ENCODE measurements around the gene TREH.

TREH gene

DNA sequence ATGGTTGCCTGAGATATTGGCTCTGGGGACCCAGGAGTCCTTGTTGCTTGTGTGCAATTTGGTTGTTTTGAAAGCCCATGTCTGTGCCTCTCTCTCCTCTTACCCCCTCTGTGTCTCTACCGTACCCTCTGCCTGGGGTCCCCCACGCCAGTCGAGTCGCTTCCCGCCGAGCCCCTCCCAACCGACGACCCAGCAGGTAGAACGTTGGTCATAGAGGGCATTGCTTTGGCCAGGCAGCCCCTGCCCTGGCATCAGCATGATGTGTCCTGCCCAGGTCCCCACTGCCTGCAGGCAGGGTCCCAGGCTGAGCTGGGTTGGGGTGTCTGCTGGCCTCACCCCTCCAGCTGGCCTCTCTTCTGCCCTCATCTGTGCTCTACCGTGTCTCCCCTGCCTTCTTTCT is 35.0 kb downstream of the TREH start:
- DNase-seq = no peak

DNA sequence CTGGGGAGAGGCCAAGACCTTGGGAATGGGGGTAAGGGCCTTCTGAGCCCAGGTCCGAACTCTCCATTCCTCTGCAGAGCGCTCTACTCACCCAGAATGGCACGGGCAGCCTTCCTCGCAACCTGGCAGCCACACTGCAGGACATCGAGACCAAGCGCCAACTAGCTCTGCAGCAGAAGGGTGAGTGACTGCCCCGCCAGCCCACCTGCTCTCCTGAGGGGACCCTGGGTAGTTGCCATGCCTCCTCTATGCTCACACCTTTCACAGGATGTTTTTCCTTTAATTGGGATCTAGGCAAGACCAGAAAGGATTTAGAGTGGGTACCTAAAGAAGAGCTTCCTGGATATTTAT is 35.5 kb downstream of the TREH start:
- DNase-seq = no peak

DNA sequence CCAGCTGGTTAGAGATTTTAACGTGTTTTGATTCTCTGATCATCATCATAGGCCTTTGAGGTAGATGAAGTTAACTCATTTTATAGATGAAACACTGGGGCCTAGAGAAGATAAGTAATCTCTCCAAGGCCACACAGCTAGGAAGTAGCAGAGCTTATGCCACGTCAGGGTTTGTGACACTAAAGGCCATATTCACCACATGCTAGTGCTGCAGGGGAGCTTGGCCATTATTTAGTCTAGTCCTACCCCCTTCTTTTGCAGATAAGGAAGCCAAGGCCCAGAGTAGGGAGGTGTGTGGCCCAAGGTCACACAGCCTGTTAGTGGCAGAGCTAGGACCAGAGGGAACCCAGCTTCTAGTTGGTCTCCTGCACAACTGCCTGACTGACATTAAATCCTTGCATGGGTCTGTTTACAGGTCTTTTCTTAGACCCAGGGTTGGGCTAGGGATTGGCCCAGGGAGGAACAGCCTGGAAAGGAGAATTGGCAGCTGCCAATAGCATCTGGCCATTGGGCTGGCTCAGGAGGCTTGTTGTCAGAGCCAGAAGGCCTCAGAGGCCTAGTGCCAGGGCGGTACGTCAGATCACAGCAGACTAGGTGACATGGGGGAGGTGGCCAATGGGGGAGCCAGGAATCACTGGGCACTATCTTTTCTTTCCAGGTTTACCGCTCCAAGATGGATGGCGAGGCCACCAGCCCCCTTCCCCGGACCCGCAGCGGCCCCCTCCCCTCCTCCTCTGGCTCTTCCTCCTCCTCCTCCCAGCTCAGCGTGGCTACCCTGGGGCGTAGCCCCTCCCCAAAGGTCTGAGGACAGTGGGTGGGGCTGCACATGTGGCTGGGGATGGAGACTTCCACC is 36.1 kb downstream of the TREH start:
- DNase-seq = no peak

DNA sequence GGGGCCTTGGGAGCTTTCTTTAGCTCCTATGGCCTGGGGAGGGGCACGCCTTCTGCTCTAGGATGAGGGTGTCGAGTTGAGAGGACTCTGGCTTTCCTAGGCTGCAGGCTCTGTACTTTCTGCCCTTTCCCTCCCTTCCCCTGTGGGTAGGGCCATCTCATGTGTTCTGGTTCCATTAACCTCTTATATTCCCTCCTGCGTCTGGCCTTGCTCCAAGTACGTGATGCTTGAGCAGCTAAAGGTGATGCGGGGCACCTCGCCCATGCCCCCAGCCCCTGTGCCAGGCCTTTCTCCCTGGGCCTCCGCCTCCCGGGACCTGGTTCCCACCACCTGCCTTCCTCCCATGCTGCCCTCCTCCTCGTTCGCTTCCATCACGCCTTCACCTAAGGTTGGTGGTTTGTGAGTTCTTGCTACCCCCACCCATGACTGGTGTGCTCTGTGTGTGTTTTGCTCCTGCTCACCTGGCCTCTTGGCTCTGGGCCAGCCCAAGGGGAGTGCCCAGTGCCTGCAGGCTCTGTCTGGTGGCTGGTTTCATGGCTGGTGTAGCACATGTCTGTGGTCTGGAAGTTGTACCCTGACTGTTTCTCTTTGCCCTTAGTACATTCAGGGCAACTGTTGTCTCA is 37.9 kb downstream of the TREH start:
- peak; percentile 54 for DNase-seq

DNA sequence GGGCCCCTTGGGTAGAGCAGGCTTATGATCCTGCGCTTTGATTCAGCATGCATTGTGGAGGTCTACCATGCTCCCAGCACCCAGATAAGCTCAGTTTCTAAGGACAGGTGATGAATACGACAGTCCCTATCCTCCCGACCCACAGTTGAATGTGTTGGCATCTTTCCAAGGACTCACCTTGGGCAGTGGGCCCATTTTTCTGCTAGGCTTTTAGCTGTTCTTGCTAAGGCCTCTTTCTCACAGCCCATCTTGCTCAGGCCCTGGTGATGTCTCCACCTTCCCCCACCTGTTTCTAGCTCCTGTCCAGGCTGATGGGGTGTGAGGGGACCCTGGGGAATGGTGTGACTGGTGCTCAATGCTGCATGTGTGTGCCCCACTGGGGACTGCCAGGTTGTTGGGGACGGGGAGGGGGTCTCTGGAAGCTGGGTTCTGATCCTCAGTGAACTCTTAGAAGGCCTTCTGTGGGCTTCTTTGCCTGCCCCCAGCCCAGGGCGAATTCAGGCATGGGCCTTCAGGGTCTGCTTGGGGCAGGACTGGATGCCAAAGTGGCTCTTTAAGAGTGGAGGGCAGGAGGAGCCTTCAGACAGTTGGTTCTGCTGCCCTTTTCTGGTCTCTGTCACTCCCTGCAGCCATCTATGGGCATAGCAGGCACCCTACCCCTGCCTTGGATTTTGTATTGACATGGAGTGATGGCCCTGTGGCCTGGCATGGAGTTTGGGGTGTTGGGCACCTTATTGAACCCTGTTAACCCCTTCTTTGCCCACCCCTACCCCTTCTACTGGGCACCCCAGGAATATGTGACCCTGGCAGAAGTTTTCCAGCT is 38.9 kb downstream of the TREH start:
- DNase-seq = no peak

DNA sequence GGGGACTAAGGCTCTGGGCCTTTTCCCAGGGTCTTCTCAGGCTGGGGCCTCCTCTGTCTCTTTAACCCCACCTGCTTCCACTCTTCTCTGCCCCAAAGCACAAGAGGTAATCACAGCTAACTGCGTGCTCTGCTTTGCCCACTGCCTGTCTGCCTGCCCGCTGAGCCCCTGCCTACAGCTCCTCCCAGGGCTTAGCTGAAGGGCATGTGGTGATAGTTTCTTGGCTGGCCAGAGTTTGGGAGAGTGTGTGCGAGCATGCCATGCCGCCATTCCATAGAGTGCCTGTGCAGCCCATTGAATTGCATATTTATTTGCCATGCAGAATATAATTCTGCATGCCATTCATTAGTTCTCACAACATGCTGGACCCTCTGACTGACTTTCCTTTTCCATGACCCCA is 39.6 kb downstream of the TREH start:
- DNase-seq = no peak

DNA sequence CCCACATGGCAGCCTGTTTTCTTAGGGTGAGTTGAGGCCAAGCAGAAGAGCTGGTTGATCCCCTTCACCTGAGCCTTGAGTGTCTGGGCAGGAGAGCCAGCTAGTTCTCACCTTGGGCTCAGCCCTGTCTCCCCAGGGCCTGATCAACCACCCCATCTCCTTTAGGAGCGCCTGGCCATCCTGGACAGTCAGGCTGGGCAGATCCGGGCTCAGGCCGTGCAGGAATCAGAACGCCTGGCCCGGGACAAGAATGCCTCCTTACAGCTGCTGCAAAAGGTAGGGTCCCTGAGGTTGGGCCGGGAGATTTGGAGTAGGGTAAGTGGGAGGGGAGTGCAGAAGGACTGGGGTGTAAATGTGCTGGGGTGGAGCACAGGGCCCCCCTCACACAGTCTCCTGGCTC is 40.7 kb downstream of the TREH start:
- no peak for DNase-seq

DNA sequence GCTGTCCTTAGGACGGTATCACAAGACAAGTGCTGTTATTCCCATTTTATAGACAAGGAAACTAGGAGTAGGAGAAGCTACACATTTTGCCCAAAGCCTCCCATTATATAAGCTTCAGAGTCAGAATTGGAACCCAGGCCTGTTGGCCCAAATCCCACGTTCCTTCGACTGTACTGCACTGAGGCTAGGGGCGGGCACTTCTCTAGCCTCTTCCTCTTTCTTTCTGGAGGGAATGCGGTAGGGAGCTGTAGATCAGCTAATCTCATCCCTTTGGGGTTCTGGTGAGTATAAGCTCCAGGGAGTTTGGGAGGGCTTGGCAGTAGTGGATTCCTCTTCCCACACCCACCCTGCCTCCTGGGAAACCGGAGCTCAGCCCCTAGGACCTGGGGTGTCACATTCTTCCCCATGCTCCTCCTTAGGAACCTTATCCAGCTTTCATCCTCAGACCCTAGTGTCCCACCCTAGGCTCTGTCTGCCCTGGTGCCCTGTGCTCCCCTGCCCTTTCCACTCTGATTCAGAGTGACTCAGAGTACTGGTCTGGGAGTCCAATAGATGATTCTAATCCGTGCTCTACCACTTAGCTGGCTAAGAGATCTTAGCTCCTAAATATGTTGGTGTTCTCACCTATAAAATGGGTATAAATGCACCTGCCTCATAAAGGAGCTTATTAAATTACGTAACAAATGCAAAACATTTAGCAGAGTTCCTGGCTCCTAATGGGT is 42.7 kb downstream of the TREH start:
- DNase-seq = no peak

DNA sequence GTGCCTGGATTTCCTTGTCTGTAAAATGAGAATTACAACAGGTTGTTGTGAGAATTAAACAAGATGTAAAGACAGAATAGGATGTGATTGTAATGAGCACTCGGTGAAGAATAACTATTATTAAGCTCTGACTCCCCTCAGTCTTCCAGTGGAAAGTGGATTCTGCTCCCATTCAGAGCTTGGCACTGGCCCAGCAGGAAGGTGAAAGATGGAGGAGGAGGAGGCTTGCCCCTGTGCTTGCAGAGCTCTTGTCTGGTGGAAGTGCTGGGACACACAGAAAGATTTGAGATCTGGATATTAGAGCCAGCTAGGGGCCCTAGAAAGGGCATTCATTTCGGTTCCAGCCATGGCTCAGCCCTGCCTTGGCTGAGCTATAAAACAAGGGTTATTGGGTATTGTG is 43.8 kb downstream of the TREH start:
- no peak for DNase-seq

DNA sequence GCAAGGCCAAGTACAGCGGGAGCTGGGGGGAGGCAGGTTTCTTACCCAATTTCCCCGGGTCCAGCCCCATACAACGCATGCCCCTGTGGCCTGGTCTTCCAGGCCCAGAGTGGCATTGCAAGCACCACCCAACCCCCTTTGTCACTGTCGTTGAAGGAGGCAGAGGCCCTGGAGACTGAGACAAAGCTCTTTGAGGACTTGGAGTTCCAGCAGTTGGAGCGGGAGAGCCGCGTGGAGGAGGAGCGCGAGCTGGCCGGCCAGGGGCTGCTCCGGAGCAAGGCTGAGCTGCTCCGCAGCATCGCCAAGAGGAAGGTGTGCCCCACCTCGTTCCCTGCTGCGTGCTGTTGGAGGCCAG is 44.2 kb downstream of the TREH start:
- DNase-seq = no peak

DNA sequence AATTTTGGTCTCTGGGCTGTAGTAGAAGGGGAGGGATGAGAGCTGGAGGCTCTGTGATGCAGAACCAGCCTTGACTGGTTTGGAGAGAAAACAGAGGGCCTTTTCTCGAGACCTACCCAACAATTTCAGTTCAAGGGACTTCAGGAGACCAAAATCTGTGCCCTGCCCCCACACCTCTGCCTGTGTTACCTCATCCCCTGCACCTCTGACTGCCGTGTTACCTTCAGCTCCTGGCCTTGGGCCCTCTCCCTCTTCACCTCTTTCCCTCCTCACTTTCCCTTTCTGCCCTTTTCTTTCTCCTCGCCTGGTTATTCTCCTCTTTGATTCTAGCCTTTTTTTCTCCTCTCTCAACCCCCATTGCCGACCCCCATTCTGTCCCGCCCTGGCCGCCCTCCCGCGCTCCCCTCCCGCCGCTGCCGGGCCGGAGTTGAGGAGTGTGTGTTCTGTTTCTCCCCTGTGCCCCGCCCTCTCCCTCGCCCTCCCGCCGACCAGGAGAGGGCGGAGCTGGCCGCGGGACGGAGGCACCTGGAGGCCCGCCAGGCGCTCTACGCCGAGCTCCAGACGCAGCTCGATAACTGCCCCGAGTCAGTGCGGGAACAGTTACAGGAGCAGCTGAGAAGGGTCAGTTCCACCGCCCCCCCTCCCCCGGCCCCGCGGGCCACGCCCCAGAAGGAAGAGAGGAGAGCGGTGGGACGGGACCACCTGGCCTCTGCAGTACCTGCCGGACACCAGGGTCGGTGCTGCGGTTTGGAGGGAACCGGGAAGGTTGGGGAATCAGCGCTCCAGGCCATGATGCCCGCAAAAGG is 44.8 kb downstream of the TREH start:
- no peak for DNase-seq

DNA sequence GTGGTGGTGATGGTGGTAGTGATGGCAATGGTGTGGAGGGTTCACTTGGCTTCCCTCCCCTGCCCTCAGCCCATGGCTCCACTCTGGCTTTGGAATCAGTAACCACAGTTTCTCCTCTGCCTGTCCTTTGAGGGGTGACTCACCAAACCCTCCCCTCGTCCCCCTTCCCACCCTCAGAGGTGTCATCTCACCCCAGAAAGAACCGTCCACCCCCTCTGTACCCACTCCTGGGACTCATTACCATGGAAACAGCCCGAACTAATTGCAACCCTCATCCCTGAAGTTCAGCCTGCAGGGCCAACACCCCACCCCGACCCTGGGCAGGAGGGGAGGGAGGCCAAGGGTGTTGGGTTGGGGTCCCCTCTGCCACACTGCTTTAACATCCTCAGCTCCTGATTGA is 45.5 kb downstream of the TREH start:
- DNase-seq = no peak

DNA sequence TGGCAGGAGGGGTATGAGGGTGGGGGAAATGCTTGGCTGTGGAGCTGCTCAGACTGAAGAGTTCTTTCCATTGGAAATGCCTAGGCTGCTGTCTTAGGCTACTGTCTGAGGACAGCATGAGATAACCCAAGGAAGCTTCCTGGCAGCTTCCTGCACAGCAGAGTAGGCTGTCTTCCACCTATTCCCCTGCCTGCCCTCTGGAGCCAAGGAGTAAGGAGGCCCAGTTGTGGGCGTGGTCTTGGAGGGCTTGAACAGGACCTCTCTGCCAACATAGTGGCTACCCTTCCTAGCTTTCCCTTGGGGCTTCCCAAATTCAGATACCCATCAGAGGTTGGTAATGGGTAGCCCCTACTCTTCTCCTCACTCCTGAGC is 46.1 kb downstream of the TREH start:
- DNase-seq = no peak

DNA sequence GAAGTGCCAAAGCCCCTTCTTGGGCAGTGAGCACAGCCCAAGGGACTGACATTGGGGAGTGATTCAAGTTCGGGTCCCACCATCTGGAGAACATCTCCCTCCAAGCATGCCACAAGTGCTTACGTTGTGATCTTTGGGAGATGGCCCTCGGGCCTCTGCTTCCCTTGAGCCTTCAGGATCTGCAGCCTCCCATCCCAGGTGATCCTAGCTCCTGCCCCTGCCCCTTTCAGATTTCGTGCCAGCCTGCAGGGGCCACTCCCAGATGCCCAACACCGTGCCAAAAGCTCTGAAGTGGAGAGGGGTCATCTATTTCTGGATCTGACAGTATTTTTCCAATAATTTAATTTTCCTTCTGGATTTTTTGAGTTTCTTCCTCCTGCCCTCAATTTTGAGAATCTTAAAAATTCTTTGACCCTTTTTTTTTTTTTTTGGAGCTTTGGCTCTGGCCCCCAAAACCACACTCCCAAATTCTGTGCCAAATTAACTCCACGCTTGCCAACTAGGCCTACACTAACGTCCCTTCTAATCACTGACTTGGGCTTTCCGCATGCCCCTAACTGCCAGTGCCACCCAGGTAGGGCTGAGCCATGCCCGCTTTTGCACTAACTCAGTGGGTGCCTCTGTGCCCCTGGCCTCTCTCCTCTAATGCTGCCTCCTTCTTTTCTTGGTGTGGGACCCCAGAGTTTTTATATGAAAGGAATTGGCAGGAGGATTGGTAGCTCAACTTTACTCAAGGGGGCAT is 46.7 kb downstream of the TREH start:
- DNase-seq = no peak

DNA sequence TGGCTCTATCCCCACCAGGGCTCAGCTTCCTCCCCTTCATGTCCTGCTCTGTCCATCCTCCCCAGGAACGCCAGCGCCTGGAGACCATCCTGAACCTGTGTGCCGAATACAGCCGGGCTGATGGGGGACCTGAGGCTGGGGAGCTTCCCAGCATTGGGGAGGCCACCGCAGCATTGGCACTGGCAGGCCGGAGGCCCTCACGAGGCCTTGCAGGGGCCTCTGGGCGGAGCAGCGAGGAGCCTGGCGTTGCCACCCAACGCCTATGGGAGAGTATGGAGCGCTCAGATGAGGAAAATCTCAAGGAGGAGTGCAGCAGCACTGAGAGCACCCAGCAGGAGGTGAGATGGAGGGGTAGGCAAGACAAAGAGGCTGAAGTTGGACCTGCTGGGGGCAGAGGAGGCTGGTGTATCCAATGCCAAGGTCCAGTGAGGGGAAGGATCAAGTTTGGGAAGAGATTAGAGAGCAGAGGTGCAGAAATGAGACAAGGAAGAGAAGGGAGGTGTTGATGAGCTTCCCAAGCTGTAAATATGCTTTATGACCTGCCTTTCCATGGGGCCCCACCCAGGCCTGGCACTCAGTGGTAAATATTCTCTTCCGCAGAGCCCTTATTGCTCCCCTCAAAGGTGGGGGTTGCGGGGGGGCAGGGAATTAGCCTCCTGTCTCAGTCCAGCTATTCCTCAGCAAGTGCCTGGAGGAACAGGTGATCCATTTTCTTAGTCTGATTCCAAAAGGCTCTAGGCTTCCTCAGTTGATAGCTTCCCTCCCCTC is 48.1 kb downstream of the TREH start:
- no peak for DNase-seq

DNA sequence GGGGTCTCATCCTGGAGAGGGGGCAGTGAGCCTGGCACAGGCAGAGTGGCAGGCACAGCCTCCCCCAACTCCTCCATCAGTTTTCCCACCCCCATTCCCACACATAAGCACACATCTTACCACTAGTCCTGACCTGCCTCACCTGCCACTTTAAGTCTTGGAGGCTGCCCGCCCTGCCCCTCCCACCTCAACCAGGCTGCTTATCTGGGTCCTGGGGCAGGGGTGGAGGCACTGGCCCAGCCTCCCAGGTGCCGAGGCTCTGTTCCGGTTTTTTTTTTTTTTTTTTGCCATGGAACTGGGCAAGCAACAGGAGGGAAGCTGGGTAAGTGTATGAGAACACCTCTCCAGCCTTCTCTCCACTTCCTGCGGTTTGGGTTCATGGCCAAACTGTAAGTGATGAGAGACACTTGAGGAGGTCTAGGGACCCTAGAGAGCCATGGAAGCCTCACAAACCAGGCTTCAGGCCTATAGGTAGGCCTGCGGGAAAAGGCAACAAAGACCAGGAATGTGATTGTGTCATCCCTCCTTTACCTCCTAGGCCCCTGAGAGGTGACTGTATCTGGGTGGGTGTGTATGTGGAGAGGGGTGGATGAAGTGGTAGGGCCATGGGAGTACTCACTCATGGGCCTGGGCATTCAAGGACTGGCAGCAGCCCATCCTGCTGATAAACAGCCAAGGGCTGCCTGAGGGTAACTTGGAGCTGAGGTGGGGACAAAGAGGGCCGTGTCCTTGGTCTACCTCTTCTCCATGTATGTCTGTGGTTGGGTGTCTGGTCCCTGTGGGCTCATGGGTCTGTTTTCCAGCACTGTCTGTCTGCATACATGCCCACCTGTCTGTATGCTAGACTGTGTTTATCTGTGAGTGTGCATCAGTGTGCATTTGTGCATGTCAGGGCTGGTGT is 49.4 kb downstream of the TREH start:
- peak; percentile 34 for DNase-seq

DNA sequence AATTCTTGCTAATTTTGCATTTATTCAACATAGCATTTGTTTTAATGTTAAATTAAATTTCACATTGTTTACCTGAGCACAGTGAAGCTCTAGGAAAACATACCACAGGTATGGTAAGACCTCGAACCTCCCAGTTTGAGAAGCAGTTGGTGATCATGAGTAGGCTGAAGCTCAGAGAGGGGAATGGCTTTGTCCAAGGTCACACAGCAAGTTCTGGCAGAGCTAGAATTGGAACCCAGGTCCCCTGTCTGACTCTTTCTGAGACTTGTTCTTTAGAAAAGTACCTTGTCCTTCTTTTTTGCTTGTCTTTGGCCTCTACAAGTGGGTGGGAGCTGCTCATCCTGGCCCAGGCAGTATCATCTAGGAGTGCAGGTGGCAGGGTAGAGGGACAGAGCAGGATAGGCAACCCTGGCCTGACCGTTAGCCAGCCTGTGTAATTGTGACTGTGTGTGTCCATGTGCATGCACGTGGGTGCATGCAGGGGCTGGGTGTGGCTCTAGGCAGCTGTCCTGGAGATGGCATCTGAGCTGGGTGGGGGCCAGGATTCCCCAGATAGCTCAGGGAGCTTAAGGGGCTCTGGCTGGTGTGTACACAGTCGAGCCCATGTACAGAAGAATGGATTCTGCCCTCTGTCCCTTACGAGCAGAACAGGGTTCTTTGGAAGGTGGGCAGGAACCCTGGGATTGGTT is 50.4 kb downstream of the TREH start:
- DNase-seq = no peak

DNA sequence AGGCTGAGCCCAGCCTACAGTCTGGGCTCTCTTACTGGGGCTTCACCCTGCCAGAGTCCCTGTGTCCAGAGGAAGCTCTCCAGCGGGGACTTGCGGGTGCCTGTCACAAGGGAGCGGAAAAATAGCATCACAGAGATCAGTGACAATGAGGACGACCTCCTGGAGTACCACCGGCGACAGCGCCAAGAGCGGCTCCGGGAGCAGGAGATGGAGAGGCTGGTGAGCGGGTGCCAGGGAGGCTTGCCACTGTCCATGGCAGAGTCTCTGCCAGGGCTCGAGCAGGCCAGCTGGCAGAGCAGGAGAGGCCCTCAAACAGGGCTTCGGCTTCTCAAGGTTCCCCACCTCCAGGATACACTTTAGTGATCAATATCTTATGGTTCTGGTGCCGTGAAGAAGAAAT is 51.0 kb downstream of the TREH start:
- DNase-seq = no peak

DNA sequence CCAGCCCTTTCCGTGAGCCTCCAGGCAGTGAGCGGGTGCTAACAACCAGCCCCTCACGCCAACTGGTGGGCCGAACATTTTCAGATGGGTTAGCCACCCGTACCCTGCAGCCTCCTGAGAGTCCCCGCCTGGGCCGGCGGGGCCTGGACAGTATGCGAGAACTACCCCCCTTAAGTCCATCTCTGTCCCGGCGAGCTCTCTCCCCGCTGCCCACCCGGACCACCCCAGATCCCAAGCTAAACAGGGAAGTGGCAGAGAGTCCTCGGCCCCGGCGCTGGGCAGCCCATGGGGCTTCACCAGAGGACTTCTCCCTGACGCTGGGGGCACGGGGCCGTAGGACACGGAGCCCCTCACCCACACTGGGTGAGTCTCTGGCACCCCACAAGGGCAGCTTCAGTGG is 51.4 kb downstream of the TREH start:
- no peak for DNase-seq

Data from NCI-H187 treated with DMSO at 0.1 percent for 48 hours (cell line).